ENCODE measurements around the gene TRIM21.
"Not testable (repeated sequence)": the region's sequence is repeated elsewhere in the genome, so short reads cannot be mapped to it uniquely, and the experiment has no call there.

TRIM21 gene

GRCh38 chr11:4393209-4393857 is at the start of gene TRIM21:
TRIM21 (minus strand) TSS chr11:4393702; CDS start chr11:4390409, 3,293 bp downstream.
- Histone ChIP-seq H3K27me3 (ENCODE audit: control insufficient read depth in 1 of 2, insufficient read depth in 2 of 2, low read length in 2 of 2) (no peaks in the 10 kb centered on the region), H3K9me3 (ENCODE audit: low read length) (no peaks in the 10 kb centered on the region), H3K27ac (ENCODE audit: low read depth, low read length) (peak within 1 kb of the TSS; percentile 85), H3K4me3 (ENCODE audit: low read depth in 1 of 2, low read length in 2 of 2) (peak within 1 kb of the TSS; percentile 91 to 92), H3K4me1 (ENCODE audit: insufficient read depth, low read length) (peaks cover 5% of the 10 kb centered on the region), H3K36me3 (ENCODE audit: insufficient read depth, low read length) (peaks cover 21% of the 10 kb centered on the region), H3K9ac (ENCODE audit: low read length) (peak within 1 kb of the TSS; percentile 84)

- H3K9ac ChIP-seq (ENCODE audit: low read length) = no peak overlapping the region
- no peaks in the 10 kb centered on the region for H3K9me3 ChIP-seq (ENCODE audit: low read length)
- no peak overlapping the region for H3K4me3 ChIP-seq (ENCODE audit: low read depth in 1 of 2, low read length in 2 of 2)
- H3K27me3 ChIP-seq (ENCODE audit: control insufficient read depth in 1 of 2, insufficient read depth in 2 of 2, low read length in 2 of 2) = no peaks in the 10 kb centered on the region
- H3K4me1 ChIP-seq (ENCODE audit: insufficient read depth, low read length) = no peaks in the 10 kb centered on the region
- no peaks in the 10 kb centered on the region for H3K36me3 ChIP-seq (ENCODE audit: insufficient read depth, low read length)
- no peak overlapping the region for H3K27ac ChIP-seq (ENCODE audit: low read depth, low read length)
Observed at GRCh38 chr11:4441515-4441914, 48.0 kb upstream of the TRIM21 start.

- H3K27ac ChIP-seq (ENCODE audit: low read depth, low read length) = no peak overlapping the region
Observed at GRCh38 chr11:4436411-4436810, 42.9 kb upstream of the TRIM21 start.

GRCh38 chr11:4433856-4434255 is 40.4 kb upstream of the TRIM21 start:
- H3K27me3 ChIP-seq (ENCODE audit: control insufficient read depth in 1 of 2, insufficient read depth in 2 of 2, low read length in 2 of 2) = no peaks in the 10 kb centered on the region
- H3K4me1 ChIP-seq (ENCODE audit: insufficient read depth, low read length) = no peaks in the 10 kb centered on the region
- no peak overlapping the region for H3K27ac ChIP-seq (ENCODE audit: low read depth, low read length)
- H3K9ac ChIP-seq (ENCODE audit: low read length) = no peak overlapping the region
- H3K9me3 ChIP-seq (ENCODE audit: low read length) = no peaks in the 10 kb centered on the region
- no peaks in the 10 kb centered on the region for H3K36me3 ChIP-seq (ENCODE audit: insufficient read depth, low read length)
- H3K4me3 ChIP-seq (ENCODE audit: low read depth in 1 of 2, low read length in 2 of 2) = no peak overlapping the region

More at GRCh38 chr11:4436411-4436810, 42.9 kb upstream of the TRIM21 start:
- Histone ChIP-seq H3K9me3 (ENCODE audit: low read length) (no peaks in the 10 kb centered on the region), H3K4me3 (ENCODE audit: low read depth in 1 of 2, low read length in 2 of 2) (no peak overlapping the region), H3K4me1 (ENCODE audit: insufficient read depth, low read length) (no peaks in the 10 kb centered on the region), H3K36me3 (ENCODE audit: insufficient read depth, low read length) (no peaks in the 10 kb centered on the region), H3K9ac (ENCODE audit: low read length) (no peak overlapping the region), H3K27me3 (ENCODE audit: control insufficient read depth in 1 of 2, insufficient read depth in 2 of 2, low read length in 2 of 2) (no peaks in the 10 kb centered on the region)

- Histone ChIP-seq H3K4me1 (ENCODE audit: insufficient read depth, low read length) (no peaks in the 10 kb centered on the region), H3K4me3 (ENCODE audit: low read depth in 1 of 2, low read length in 2 of 2) (no peak overlapping the region)
Observed at GRCh38 chr11:4430051-4430450, 36.5 kb upstream of the TRIM21 start.

GRCh38 chr11:4418403-4418802 is 24.9 kb upstream of the TRIM21 start:
- H3K36me3 ChIP-seq (ENCODE audit: insufficient read depth, low read length) = no peaks in the 10 kb centered on the region

More at GRCh38 chr11:4430051-4430450, 36.5 kb upstream of the TRIM21 start:
- Histone ChIP-seq H3K9ac (ENCODE audit: low read length) (no peak overlapping the region), H3K27ac (ENCODE audit: low read depth, low read length) (no peak overlapping the region), H3K36me3 (ENCODE audit: insufficient read depth, low read length) (no peaks in the 10 kb centered on the region), H3K27me3 (ENCODE audit: control insufficient read depth in 1 of 2, insufficient read depth in 2 of 2, low read length in 2 of 2) (no peaks in the 10 kb centered on the region), H3K9me3 (ENCODE audit: low read length) (no peaks in the 10 kb centered on the region)

GRCh38 chr11:4416816-4417215 is 23.3 kb upstream of the TRIM21 start:
- H3K27me3 ChIP-seq (ENCODE audit: control insufficient read depth in 1 of 2, insufficient read depth in 2 of 2, low read length in 2 of 2) = no peaks in the 10 kb centered on the region
- H3K9me3 ChIP-seq (ENCODE audit: low read length) = no peaks in the 10 kb centered on the region
- H3K4me1 ChIP-seq (ENCODE audit: insufficient read depth, low read length) = no peaks in the 10 kb centered on the region
- H3K9ac ChIP-seq (ENCODE audit: low read length) = no peak overlapping the region
- no peak overlapping the region for H3K4me3 ChIP-seq (ENCODE audit: low read depth in 1 of 2, low read length in 2 of 2)
- H3K27ac ChIP-seq (ENCODE audit: low read depth, low read length) = no peak overlapping the region
- no peaks in the 10 kb centered on the region for H3K36me3 ChIP-seq (ENCODE audit: insufficient read depth, low read length)

More at GRCh38 chr11:4418403-4418802, 24.9 kb upstream of the TRIM21 start:
- H3K27me3 ChIP-seq (ENCODE audit: control insufficient read depth in 1 of 2, insufficient read depth in 2 of 2, low read length in 2 of 2) = no peaks in the 10 kb centered on the region
- H3K4me1 ChIP-seq (ENCODE audit: insufficient read depth, low read length) = no peaks in the 10 kb centered on the region
- H3K27ac ChIP-seq (ENCODE audit: low read depth, low read length) = no peak overlapping the region
- H3K9me3 ChIP-seq (ENCODE audit: low read length) = no peaks in the 10 kb centered on the region
- no peak overlapping the region for H3K4me3 ChIP-seq (ENCODE audit: low read depth in 1 of 2, low read length in 2 of 2)
- H3K9ac ChIP-seq (ENCODE audit: low read length) = no peak overlapping the region

- Histone ChIP-seq H3K4me1 (ENCODE audit: insufficient read depth, low read length) (no peaks in the 10 kb centered on the region), H3K4me3 (ENCODE audit: low read depth in 1 of 2, low read length in 2 of 2) (no peak overlapping the region), H3K27ac (ENCODE audit: low read depth, low read length) (no peak overlapping the region), H3K36me3 (ENCODE audit: insufficient read depth, low read length) (no peaks in the 10 kb centered on the region), H3K27me3 (ENCODE audit: control insufficient read depth in 1 of 2, insufficient read depth in 2 of 2, low read length in 2 of 2) (no peaks in the 10 kb centered on the region), H3K9ac (ENCODE audit: low read length) (no peak overlapping the region), H3K9me3 (ENCODE audit: low read length) (no peaks in the 10 kb centered on the region)
Observed at GRCh38 chr11:4416306-4416705, 22.8 kb upstream of the TRIM21 start.

- not testable (repeated sequence) for H3K4me3 ChIP-seq (ENCODE audit: low read depth in 1 of 2, low read length in 2 of 2); H3K27me3 ChIP-seq (ENCODE audit: control insufficient read depth in 1 of 2, insufficient read depth in 2 of 2, low read length in 2 of 2); H3K36me3 ChIP-seq (ENCODE audit: insufficient read depth, low read length); H3K9ac ChIP-seq (ENCODE audit: low read length); H3K4me1 ChIP-seq (ENCODE audit: insufficient read depth, low read length); H3K9me3 ChIP-seq (ENCODE audit: low read length); H3K27ac ChIP-seq (ENCODE audit: low read depth, low read length)
Observed at GRCh38 chr11:4406206-4406605, 12.7 kb upstream of the TRIM21 start.

- Histone ChIP-seq H3K4me1 (ENCODE audit: insufficient read depth, low read length) (peaks cover 5% of the 10 kb centered on the region), H3K4me3 (ENCODE audit: low read depth in 1 of 2, low read length in 2 of 2) (peak overlapping the region; percentile 91 to 92), H3K9ac (ENCODE audit: low read length) (peak overlapping the region; percentile 84), H3K27me3 (ENCODE audit: control insufficient read depth in 1 of 2, insufficient read depth in 2 of 2, low read length in 2 of 2) (no peaks in the 10 kb centered on the region), H3K9me3 (ENCODE audit: low read length) (no peaks in the 10 kb centered on the region), H3K27ac (ENCODE audit: low read depth, low read length) (no peak overlapping the region), H3K36me3 (ENCODE audit: insufficient read depth, low read length) (peaks cover 16% of the 10 kb centered on the region)
Observed at GRCh38 chr11:4393858-4394223, 339 bp upstream of the TRIM21 start.

- H3K36me3 ChIP-seq (ENCODE audit: insufficient read depth, low read length) = peaks cover 53% of the 10 kb centered on the region
- H3K4me3 ChIP-seq (ENCODE audit: low read depth in 1 of 2, low read length in 2 of 2) = no peak overlapping the region
- no peak overlapping the region for H3K27ac ChIP-seq (ENCODE audit: low read depth, low read length)
- no peaks in the 10 kb centered on the region for H3K9me3 ChIP-seq (ENCODE audit: low read length)
- H3K4me1 ChIP-seq (ENCODE audit: insufficient read depth, low read length) = peaks cover 5% of the 10 kb centered on the region
- no peak overlapping the region for H3K9ac ChIP-seq (ENCODE audit: low read length)
- no peaks in the 10 kb centered on the region for H3K27me3 ChIP-seq (ENCODE audit: control insufficient read depth in 1 of 2, insufficient read depth in 2 of 2, low read length in 2 of 2)
Observed at GRCh38 chr11:4388221-4388620, 5.3 kb downstream of the TRIM21 start.
